Colonic mucosa (tissue), 4 donors: ENCODE measurements around the gene DYSF. TPM values are rescaled to one million over a fixed set of nuclear protein-coding genes. Genes with fewer than 3 reads are reported as not detected.

Experiments used
- DNase-seq: peaks from one replicate; pipeline ENCODE4 v3.0.0-alpha.2; 2020
- H3K27ac ChIP-seq: fragments of 200-600 bp; one replicate; pipeline ENCODE4 v1.8.0; 2021
- H3K27me3 ChIP-seq: fragments of 200-600 bp; one replicate; pipeline ENCODE4 v1.8.0; 2021
- H3K36me3 ChIP-seq: fragments of 200-600 bp; one replicate; pipeline ENCODE4 v1.8.0; 2021
- H3K4me1 ChIP-seq: fragments of 200-600 bp; one replicate; pipeline ENCODE4 v1.8.0; 2021; ENCODE audit warnings: mild to moderate bottlenecking
- H3K4me3 ChIP-seq: fragments of 200-600 bp; one replicate; pipeline ENCODE4 v1.8.0; 2021
- H3K9ac ChIP-seq, 2 donors: one replicate each; pipeline ENCODE4 v1.7.0; 2013; ENCODE audit warnings: control low read depth in 2 of 2, low read depth in 2 of 2, low read length in 2 of 2
- H3K9me3 ChIP-seq: fragments of 200-600 bp; one replicate; pipeline ENCODE4 v1.8.0; 2021
- CTCF ChIP-seq: fragments of 200-600 bp; IDR thresholded peaks from one replicate; pipeline ENCODE4 v1.8.0; 2022; ENCODE audit warnings: antibody characterized with exemption, mild to moderate bottlenecking
- intact Hi-C: fragments of 100-400 bp; cut with DNase I; formaldehyde crosslinking; loops from one replicate; pipeline ENCODE4 v1.14.1; 2022
- total RNA-seq, 2 donors: library from RNA; stranded (reverse); fragmentation: NEBNext Ultra II Directional in 1 of 2; extraction: Animal tissue kit (Norgen Biotek cat#: 25700) in 1 of 2; gene quantifications; one replicate each; pipeline ENCODE4 v1.2.1, GENCODE V29; 2021
- donor health status: healthy.
- donor health status: DM: no; HTN: no; CAD: no.
- donor health status: DM: no; HTN: no; CAD: no.

Gene DYSF
- total RNA-seq, 2 donors from 2014 or later, result 2.4 to 7.5 TPM

- TF ChIP-seq CTCF, result no peak
- Histone ChIP-seq H3K36me3 (no peaks in the 10 kb centered on the region), H3K4me1 (no peaks in the 10 kb centered on the region), H3K4me3 (no peak overlapping the region), H3K9ac (no peak overlapping the region), H3K27me3 (no peaks in the 10 kb centered on the region), H3K9me3 (no peaks in the 10 kb centered on the region), H3K27ac (no peak overlapping the region)
- DNase-seq, result no peak
- intact Hi-C loops, result no loop called here
These were observed 100.8 kb downstream of the DYSF start for GRCh38 chr2:71554028-71554705.

GRCh38 chr2:71554706-71555056, 101.3 kb downstream of the DYSF start:
- Histone ChIP-seq H3K27ac (no peak overlapping the region), H3K4me3 (no peak overlapping the region), H3K9me3 (no peaks in the 10 kb centered on the region), H3K27me3 (no peaks in the 10 kb centered on the region), H3K9ac (no peak overlapping the region), H3K36me3 (no peaks in the 10 kb centered on the region), H3K4me1 (no peaks in the 10 kb centered on the region)
- no peak for DNase-seq
- intact Hi-C loops, result no loop called here
- no peak for TF ChIP-seq CTCF

DNA sequence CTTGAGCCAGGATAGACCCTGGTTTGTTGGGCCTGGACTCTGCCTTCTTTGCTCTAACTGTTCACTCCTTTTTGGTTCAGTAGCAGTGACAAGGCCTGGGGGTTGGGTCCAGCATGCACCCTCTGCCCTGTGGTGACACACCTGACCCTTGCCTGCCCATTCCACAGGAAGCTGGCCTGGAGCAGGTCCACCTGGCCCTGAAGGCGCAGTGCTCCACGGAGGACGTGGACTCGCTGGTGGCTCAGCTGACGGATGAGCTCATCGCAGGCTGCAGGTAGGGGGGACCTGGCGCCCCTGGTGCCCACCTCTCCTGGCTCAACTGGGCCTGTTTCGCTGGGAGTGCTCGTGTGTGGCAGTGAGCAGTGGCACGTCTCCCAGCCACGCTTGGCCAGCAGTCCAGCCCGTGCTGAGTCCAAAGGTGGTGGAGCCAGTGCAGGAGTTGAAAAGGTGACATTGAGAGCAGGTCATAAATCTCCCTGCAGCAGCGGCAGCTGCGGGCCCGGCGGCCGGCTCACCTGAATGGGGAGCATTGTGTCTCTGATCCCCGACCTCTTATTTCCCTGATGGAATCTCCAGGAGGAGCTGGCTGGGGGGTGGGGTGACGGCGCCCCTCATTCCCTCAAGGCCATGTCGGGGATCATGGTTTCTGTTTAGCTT, 102.6 kb downstream of the DYSF start:
- Histone ChIP-seq H3K4me3 (no peak overlapping the region), H3K4me1 (no peaks in the 10 kb centered on the region), H3K27ac (no peak overlapping the region), H3K36me3 (no peaks in the 10 kb centered on the region), H3K9ac (no peak overlapping the region), H3K27me3 (no peaks in the 10 kb centered on the region), H3K9me3 (no peaks in the 10 kb centered on the region)
- TF ChIP-seq CTCF, result no peak
- no peak for DNase-seq
- intact Hi-C loops, result no loop called here

GRCh38 chr2:71556692-71557250, 103.4 kb downstream of the DYSF start:
- no peaks in the 10 kb centered on the region for H3K4me1 ChIP-seq
- no peak overlapping the region for H3K4me3 ChIP-seq
- no peak overlapping the region for H3K9ac ChIP-seq
- H3K27ac ChIP-seq, result no peak overlapping the region
- no peaks in the 10 kb centered on the region for H3K36me3 ChIP-seq
- H3K9me3 ChIP-seq, result no peaks in the 10 kb centered on the region
- DNase-seq, result no peak
- no peaks in the 10 kb centered on the region for H3K27me3 ChIP-seq
- TF ChIP-seq CTCF, result no peak
- intact Hi-C loops, result no loop called here

- H3K4me3 ChIP-seq, result no peak overlapping the region
- no peaks in the 10 kb centered on the region for H3K4me1 ChIP-seq
- intact Hi-C loops, result no loop called here
- H3K27ac ChIP-seq, result no peak overlapping the region
- no peak for TF ChIP-seq CTCF
- DNase-seq, result no peak
- no peaks in the 10 kb centered on the region for H3K36me3 ChIP-seq
- no peaks in the 10 kb centered on the region for H3K27me3 ChIP-seq
- no peak overlapping the region for H3K9ac ChIP-seq
- H3K9me3 ChIP-seq, result no peaks in the 10 kb centered on the region
These were observed 104.0 kb downstream of the DYSF start for GRCh38 chr2:71557321-71557720.
